Coronary artery (tissue), 2 donors: ENCODE results near the gene FRYL.
"Not testable (repeated sequence)": the region's sequence is repeated elsewhere in the genome, so short reads cannot be mapped to it uniquely, and the experiment has no call there.

Source experiments
- DNase-seq: peaks from one replicate; pipeline ENCODE4 v3.0.0-alpha.2; 2017; ENCODE audit warnings: low spot score
- H3K27ac ChIP-seq, 2 donors: fragments of 200-600 bp; sonication (generic); one replicate each; pipeline ENCODE4 v1.5.1; 2016 to 2019
- H3K4me3 ChIP-seq: fragments of 200-600 bp; sonication (generic); 2 replicates; pipeline ENCODE4 v1.5.1; 2016; ENCODE audit warnings: mild to moderate bottlenecking, moderate library complexity
- TF ChIP-seq, protein P1 (sequence below): fragments of 200-600 bp; sonication (generic); IDR thresholded peaks from one replicate; pipeline ENCODE4 v1.5.1; 2019; ENCODE audit warnings: antibody characterized with exemption

Gene FRYL

DNA sequence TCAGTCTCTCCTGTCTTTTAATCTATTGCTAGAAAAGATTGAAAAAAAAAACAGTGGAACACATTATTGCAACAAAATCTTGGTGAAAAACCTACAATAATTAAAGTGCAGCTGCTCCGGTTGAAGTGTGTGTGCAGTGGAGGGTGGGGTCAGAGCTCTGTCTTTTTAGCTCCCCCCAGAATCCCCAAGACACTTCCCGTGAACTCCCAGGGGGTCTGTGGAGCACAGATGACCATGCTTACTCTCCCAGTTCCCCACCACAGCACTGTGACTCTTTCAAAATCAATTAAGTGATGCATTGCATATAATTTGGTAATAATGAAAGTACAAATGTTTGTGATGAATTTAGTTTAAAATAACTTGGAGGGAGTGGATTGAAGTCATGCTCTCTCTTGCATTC is 312.6 kb downstream of the FRYL start:
- TF ChIP-seq, protein P1, sequence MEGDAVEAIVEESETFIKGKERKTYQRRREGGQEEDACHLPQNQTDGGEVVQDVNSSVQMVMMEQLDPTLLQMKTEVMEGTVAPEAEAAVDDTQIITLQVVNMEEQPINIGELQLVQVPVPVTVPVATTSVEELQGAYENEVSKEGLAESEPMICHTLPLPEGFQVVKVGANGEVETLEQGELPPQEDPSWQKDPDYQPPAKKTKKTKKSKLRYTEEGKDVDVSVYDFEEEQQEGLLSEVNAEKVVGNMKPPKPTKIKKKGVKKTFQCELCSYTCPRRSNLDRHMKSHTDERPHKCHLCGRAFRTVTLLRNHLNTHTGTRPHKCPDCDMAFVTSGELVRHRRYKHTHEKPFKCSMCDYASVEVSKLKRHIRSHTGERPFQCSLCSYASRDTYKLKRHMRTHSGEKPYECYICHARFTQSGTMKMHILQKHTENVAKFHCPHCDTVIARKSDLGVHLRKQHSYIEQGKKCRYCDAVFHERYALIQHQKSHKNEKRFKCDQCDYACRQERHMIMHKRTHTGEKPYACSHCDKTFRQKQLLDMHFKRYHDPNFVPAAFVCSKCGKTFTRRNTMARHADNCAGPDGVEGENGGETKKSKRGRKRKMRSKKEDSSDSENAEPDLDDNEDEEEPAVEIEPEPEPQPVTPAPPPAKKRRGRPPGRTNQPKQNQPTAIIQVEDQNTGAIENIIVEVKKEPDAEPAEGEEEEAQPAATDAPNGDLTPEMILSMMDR = no peak
- H3K4me3 ChIP-seq = no peak overlapping the region
- H3K27ac ChIP-seq = no peak overlapping the region
- no peak for DNase-seq

DNA sequence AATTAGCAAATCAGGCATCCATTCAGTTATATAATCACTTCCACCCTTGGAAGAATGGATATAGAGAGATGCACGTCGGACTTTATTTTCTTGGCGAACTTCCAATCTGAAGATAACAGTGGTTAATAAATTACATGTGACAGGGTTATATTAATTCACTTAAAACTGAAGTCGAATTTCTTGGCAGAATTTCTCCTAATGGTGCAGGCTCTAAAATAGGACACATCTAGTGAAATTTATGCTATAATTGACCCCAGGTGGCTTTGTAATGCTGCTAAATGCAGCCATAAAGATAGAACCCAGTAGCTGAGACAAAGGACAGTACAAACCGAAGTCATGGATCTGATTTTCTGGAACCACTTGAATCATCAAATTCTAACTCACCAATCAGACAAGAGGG is 317.7 kb downstream of the FRYL start:
- TF ChIP-seq, protein P1 = no peak
- DNase-seq = no peak
- H3K27ac ChIP-seq = no peak overlapping the region

DNA sequence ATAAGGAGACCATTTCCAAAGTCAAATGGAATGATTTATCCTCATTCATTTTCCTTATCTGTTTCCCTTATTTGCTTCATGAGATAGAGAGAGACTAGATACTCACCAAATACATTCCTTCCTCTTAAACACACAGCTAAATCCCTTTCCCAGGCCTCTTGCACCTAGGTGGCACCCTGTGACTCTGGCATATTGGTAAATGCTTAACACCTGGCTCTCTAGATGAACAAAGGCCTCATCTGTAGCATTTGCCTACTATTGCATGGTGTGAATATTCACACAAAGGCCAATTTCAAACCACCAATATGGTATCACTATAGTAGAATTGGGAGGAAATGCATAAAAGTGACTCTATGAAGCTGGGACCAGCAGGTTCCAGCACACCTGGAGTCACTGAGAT is 319.1 kb downstream of the FRYL start:
- no peak for DNase-seq
- Histone ChIP-seq H3K4me3 (no peak overlapping the region), H3K27ac (no peak overlapping the region)
- TF ChIP-seq, protein P1 = no peak

More for the DNA sequence above, 317.7 kb downstream of the FRYL start:
- no peak overlapping the region for H3K4me3 ChIP-seq

DNA sequence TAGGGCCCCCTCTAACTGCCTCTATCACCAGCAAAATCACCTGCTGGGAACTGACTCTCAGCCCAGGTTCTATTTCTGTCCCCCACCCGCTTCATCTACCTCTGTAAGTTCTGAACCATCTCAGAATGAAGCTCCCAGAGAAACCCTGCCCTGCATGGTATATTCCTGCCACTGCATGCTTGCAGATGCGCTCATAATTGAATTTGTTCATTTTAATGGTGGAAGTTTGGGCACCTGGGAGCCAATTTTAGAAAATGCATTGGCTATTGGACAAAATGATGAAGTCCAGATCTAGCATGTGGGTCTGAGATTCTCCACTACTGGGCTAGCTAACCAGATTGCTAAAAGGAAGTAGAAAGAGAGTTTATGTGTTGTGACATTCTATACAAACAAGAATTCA is 325.5 kb downstream of the FRYL start:
- no peak overlapping the region for H3K4me3 ChIP-seq
- TF ChIP-seq, protein P1 = no peak
- DNase-seq = no peak
- no peak overlapping the region for H3K27ac ChIP-seq

DNA sequence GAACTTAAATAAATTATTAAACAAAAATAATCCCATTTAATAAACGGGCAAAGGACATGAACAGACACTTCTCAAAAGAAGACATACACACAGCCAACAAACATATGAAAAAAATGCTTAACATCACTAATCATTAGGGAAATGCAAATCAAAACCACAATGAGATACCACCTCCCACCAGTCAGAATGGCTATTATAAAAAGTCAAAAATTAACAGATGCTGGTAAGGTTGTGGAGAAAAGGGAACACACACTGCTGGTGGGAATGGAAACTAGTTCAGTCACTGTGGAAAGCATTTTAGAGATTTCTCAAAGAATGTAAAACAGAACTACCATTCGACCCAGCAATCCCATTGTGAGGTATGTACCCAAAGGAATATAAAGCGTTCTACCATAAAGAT is 328.4 kb downstream of the FRYL start:
- DNase-seq, H3K4me3 ChIP-seq, H3K27ac ChIP-seq: not testable (repeated sequence)

DNA sequence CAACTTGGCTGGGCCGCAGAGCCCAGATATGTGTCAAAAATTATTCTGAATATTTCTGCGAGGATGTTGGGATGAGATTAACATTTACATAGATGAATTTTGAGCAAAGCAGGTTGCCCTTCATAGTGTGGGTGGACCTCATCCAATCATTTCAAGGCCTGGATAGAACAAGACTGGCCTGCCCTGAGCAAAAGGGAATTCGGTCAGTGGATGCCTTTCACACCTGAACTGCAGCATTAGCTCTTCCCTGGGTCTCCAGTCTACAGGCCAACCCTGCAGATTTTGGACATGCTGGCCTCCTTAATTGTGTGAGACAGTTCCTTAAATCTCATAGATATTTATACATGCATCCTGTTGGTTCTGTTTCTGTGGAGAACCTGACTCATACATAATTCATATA is 329.3 kb downstream of the FRYL start:
- no peak overlapping the region for H3K4me3 ChIP-seq
- H3K27ac ChIP-seq = no peak overlapping the region
- TF ChIP-seq, protein P1 = no peak
- DNase-seq = no peak

DNA sequence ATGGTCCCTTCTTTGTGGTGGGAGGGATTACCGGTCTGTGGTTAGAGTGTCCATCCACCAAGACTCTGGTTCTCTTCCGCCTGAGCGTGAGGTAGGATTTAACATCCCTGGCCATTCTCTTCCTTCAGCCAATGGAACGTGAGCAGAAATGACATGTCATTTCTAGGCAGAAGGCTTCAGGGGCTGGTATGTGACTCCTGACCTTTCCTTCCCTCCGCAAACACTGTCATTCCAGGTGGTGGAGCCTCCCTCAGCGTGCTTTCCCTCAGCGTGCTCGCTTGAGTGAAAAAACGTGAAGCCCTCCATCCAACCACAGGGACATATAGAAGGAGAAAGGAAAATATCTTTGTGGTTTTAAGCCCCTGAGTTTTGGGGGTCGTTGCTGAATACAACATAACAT is 330.9 kb downstream of the FRYL start:
- DNase-seq = no peak
- TF ChIP-seq, protein P1 = no peak
- Histone ChIP-seq H3K27ac (no peak overlapping the region), H3K4me3 (no peak overlapping the region)
